ENCODE measurements around the gene ADGRA1. TPM values are rescaled to one million over a fixed set of nuclear protein-coding genes. Genes with fewer than 3 reads are reported as not detected.

The ADGRA1 gene
- total and polyA plus RNA-seq, 10 of the 15 experiments (the other 5 are each of a cell fraction or from before 2014, with no cell fraction given) = not detected

- TF ChIP-seq, protein P1, sequence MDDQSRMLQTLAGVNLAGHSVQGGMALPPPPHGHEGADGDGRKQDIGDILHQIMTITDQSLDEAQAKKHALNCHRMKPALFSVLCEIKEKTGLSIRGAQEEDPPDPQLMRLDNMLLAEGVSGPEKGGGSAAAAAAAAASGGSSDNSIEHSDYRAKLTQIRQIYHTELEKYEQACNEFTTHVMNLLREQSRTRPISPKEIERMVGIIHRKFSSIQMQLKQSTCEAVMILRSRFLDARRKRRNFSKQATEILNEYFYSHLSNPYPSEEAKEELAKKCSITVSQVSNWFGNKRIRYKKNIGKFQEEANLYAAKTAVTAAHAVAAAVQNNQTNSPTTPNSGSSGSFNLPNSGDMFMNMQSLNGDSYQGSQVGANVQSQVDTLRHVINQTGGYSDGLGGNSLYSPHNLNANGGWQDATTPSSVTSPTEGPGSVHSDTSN (IDR thresholded peaks at IDR 0.05; ENCODE audit: insufficient replicate concordance, low read depth, low read length) = no peak
- TF ChIP-seq, protein P2, sequence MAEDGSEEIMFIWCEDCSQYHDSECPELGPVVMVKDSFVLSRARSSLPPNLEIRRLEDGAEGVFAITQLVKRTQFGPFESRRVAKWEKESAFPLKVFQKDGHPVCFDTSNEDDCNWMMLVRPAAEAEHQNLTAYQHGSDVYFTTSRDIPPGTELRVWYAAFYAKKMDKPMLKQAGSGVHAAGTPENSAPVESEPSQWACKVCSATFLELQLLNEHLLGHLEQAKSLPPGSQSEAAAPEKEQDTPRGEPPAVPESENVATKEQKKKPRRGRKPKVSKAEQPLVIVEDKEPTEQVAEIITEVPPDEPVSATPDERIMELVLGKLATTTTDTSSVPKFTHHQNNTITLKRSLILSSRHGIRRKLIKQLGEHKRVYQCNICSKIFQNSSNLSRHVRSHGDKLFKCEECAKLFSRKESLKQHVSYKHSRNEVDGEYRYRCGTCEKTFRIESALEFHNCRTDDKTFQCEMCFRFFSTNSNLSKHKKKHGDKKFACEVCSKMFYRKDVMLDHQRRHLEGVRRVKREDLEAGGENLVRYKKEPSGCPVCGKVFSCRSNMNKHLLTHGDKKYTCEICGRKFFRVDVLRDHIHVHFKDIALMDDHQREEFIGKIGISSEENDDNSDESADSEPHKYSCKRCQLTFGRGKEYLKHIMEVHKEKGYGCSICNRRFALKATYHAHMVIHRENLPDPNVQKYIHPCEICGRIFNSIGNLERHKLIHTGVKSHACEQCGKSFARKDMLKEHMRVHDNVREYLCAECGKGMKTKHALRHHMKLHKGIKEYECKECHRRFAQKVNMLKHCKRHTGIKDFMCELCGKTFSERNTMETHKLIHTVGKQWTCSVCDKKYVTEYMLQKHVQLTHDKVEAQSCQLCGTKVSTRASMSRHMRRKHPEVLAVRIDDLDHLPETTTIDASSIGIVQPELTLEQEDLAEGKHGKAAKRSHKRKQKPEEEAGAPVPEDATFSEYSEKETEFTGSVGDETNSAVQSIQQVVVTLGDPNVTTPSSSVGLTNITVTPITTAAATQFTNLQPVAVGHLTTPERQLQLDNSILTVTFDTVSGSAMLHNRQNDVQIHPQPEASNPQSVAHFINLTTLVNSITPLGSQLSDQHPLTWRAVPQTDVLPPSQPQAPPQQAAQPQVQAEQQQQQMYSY (CRISPR knock-in tag; IDR thresholded peaks at IDR 0.05) = no peak
- TF ChIP-seq RFX5 (IDR thresholded peaks at IDR 0.05; ENCODE audit: low read depth, low read length) = no peak
- no peak for TF ChIP-seq SP1 (IDR thresholded peaks at IDR 0.05; ENCODE audit: low read depth, low read length)
- no peak for TF ChIP-seq MYC (IDR thresholded peaks at IDR 0.05; ENCODE audit: insufficient read depth, insufficient read length, insufficient replicate concordance, low read length, severe bottlenecking)
- TF ChIP-seq ZNF592 (IDR thresholded peaks at IDR 0.05) = no peak
- no peak for TF ChIP-seq FOXK2 (IDR thresholded peaks at IDR 0.05)
- no peak for TF ChIP-seq NRF1 (conservative IDR thresholded peaks at IDR 0.05; ENCODE audit: low read depth, low read length)
- no peak for TF ChIP-seq NFXL1 (IDR thresholded peaks at IDR 0.05; ENCODE audit: borderline replicate concordance)
Observed at GRCh38 chr10:133128126-133129070, 40.7 kb downstream of the ADGRA1 start (continued).
